GM21786 (cell line): ENCODE data around the gene LRIT1.
A peak's percentile ranks its signal among the peaks of the same experiment; 100 is the strongest.

Source experiments
- ATAC-seq: cut with Tn5 transposase; IDR thresholded peaks from one replicate; pipeline ENCODE4 v1.9.1; 2021; ENCODE audit not compliant: unreplicated experiment

Gene LRIT1

GRCh38 chr10:84214612-84215235 is 26.6 kb downstream of the LRIT1 start:
- ATAC-seq, result peak; percentile 86

GRCh38 chr10:84214046-84214572 is 27.2 kb downstream of the LRIT1 start:
- ATAC-seq, result no peak

- no peak for ATAC-seq
Measured at GRCh38 chr10:84213076-84213475, 28.3 kb downstream of the LRIT1 start.

- ATAC-seq, result no peak
Measured at GRCh38 chr10:84212014-84212413, 29.3 kb downstream of the LRIT1 start.

GRCh38 chr10:84211566-84211965 is 29.8 kb downstream of the LRIT1 start:
- no peak for ATAC-seq

GRCh38 chr10:84208023-84208422 is 33.3 kb downstream of the LRIT1 start:
- no peak for ATAC-seq

GRCh38 chr10:84205853-84206525 is 35.4 kb downstream of the LRIT1 start:
- no peak for ATAC-seq

GRCh38 chr10:84205049-84205852 is 36.1 kb downstream of the LRIT1 start:
- ATAC-seq, result peak; percentile 67

- no peak for ATAC-seq
Measured at GRCh38 chr10:84204610-84205009, 36.7 kb downstream of the LRIT1 start.

- ATAC-seq, result peak; percentile 63
Measured at GRCh38 chr10:84204122-84204521, 37.2 kb downstream of the LRIT1 start.

- ATAC-seq, result no peak
Measured at GRCh38 chr10:84202349-84202748, 39.0 kb downstream of the LRIT1 start.

- ATAC-seq, result no peak
Measured at GRCh38 chr10:84201682-84202081, 39.7 kb downstream of the LRIT1 start.

GRCh38 chr10:84201244-84201606 is 40.1 kb downstream of the LRIT1 start:
- ATAC-seq, result no peak

GRCh38 chr10:84200537-84201243 is 40.7 kb downstream of the LRIT1 start:
- no peak for ATAC-seq

- no peak for ATAC-seq
Measured at GRCh38 chr10:84198206-84198915, 43.0 kb downstream of the LRIT1 start.

GRCh38 chr10:84197643-84198042 is 43.7 kb downstream of the LRIT1 start:
- ATAC-seq, result no peak

- no peak for ATAC-seq
Measured at GRCh38 chr10:84196941-84197340, 44.4 kb downstream of the LRIT1 start.

- no peak for ATAC-seq
Measured at GRCh38 chr10:84196083-84196482, 45.3 kb downstream of the LRIT1 start.

- no peak for ATAC-seq
Measured at GRCh38 chr10:84195044-84195830, 46.1 kb downstream of the LRIT1 start.
